ENCODE data around the gene TTYH2.
"Not testable (repeated sequence)": the region's sequence is repeated elsewhere in the genome, so short reads cannot be mapped to it uniquely, and the experiment has no call there.

The TTYH2 gene

GRCh38 chr17:74212913-74213791 is at the start of gene TTYH2:
Gene TTYH2 (plus strand): TSS chr17:74213571. CDS start chr17:74213588, 17 bp downstream.
- DNase-seq: no peak

GRCh38 chr17:74163836-74164235 is 49.5 kb upstream of the TTYH2 start:
- DNase-seq: no peak

GRCh38 chr17:74164446-74165045 is 48.8 kb upstream of the TTYH2 start:
- DNase-seq: no peak

GRCh38 chr17:74165797-74166365 is 47.5 kb upstream of the TTYH2 start:
- no peak for DNase-seq

GRCh38 chr17:74170924-74171323 is 42.4 kb upstream of the TTYH2 start:
- no peak for DNase-seq

GRCh38 chr17:74172700-74173099 is 40.7 kb upstream of the TTYH2 start:
- no peak for DNase-seq

- peak; percentile 43 for DNase-seq
Measured at GRCh38 chr17:74176546-74177001, 36.8 kb upstream of the TTYH2 start.

- no peak for DNase-seq
Measured at GRCh38 chr17:74177018-74177450, 36.3 kb upstream of the TTYH2 start.

GRCh38 chr17:74179576-74179975 is 33.8 kb upstream of the TTYH2 start:
- DNase-seq: no peak

GRCh38 chr17:74180336-74180735 is 33.0 kb upstream of the TTYH2 start:
- DNase-seq: no peak

- no peak for DNase-seq
Measured at GRCh38 chr17:74181341-74181740, 32.0 kb upstream of the TTYH2 start.

GRCh38 chr17:74182041-74182723 is 31.2 kb upstream of the TTYH2 start:
- no peak for DNase-seq

- DNase-seq: no peak
Measured at GRCh38 chr17:74183411-74183810, 30.0 kb upstream of the TTYH2 start.

- DNase-seq: no peak
Measured at GRCh38 chr17:74185571-74186185, 27.7 kb upstream of the TTYH2 start.

- DNase-seq: no peak
Measured at GRCh38 chr17:74186498-74186897, 26.9 kb upstream of the TTYH2 start.

GRCh38 chr17:74187761-74188160 is 25.6 kb upstream of the TTYH2 start:
- DNase-seq: no peak

- not testable (repeated sequence) for DNase-seq
Measured at GRCh38 chr17:74188687-74189086, 24.7 kb upstream of the TTYH2 start.

- peak; percentile 38 for DNase-seq
Measured at GRCh38 chr17:74190154-74190553, 23.2 kb upstream of the TTYH2 start.

- DNase-seq: no peak
Measured at GRCh38 chr17:74190807-74191406, 22.5 kb upstream of the TTYH2 start.

- DNase-seq: no peak
Measured at GRCh38 chr17:74192950-74193781, 20.2 kb upstream of the TTYH2 start.

- DNase-seq: no peak
Measured at GRCh38 chr17:74194682-74195081, 18.7 kb upstream of the TTYH2 start.

Measured in NCI-H187 treated with DMSO at 0.1 percent for 48 hours (cell line).